Progenitor cell of endocrine pancreas (in vitro differentiated cells): ENCODE measurements around the gene CHRNA7. TPM values are rescaled to one million over a fixed set of nuclear protein-coding genes. Genes with fewer than 3 reads are reported as not detected.

ENCODE experiments used
- DNase-seq: peaks from one replicate; pipeline ENCODE4 v3.0.0; 2021; ENCODE audit warnings: low spot score; ENCODE audit not compliant: unreplicated experiment
- H3K27ac Mint-ChIP-seq: 2 replicates; pipeline ENCODE4 v1.8.0; 2021; ENCODE audit warnings: mild to moderate bottlenecking, moderate library complexity, mixed read lengths
- H3K27me3 Mint-ChIP-seq: 2 replicates; pipeline ENCODE4 v1.8.0; 2021; ENCODE audit warnings: mixed read lengths
- H3K36me3 Mint-ChIP-seq: 2 replicates; pipeline ENCODE4 v1.8.0; 2022; ENCODE audit warnings: mixed read lengths; ENCODE audit not compliant: insufficient read depth
- H3K4me1 Mint-ChIP-seq: 2 replicates; pipeline ENCODE4 v1.8.0; 2021; ENCODE audit warnings: low read depth, mixed read lengths
- H3K4me3 Mint-ChIP-seq: 2 replicates; pipeline ENCODE4 v1.8.0; 2021; ENCODE audit warnings: low read depth, mild to moderate bottlenecking, moderate library complexity, mixed read lengths
- H3K9me3 Mint-ChIP-seq: 2 replicates; pipeline ENCODE4 v1.8.0; 2021; ENCODE audit warnings: low read depth, mixed read lengths
- CTCF ChIP-seq: fragments of 200-600 bp; sonication (generic); IDR thresholded peaks from one replicate; pipeline ENCODE4 v1.5.0; 2021; ENCODE audit warnings: antibody characterized with exemption, mild to moderate bottlenecking; ENCODE audit not compliant: unreplicated experiment
- total RNA-seq: library from RNA; stranded (reverse); gene quantifications from 2 replicates; pipeline ENCODE4 v1.2.1, GENCODE V29; 2021

The CHRNA7 gene
- total RNA-seq, 1 donor from 2014 or later: 5.7 TPM

- Mint-ChIP-seq H3K27ac (no peak overlapping the region), H3K36me3 (no peaks in the 10 kb centered on the region), H3K27me3 (peaks cover 10% of the 10 kb centered on the region), H3K4me1 (peaks cover 12% of the 10 kb centered on the region), H3K4me3 (no peak overlapping the region), H3K9me3 (no peaks in the 10 kb centered on the region)
- no peak for DNase-seq
- no peak for TF ChIP-seq CTCF
Observed at GRCh38 chr15:32036971-32037370, 6.7 kb downstream of the CHRNA7 start.

- Mint-ChIP-seq H3K27ac (no peak overlapping the region), H3K36me3 (no peaks in the 10 kb centered on the region), H3K4me1 (peaks cover 19% of the 10 kb centered on the region), H3K4me3 (no peak overlapping the region), H3K9me3 (no peaks in the 10 kb centered on the region), H3K27me3 (no peaks in the 10 kb centered on the region)
- no peak for TF ChIP-seq CTCF
- no peak for DNase-seq
Observed at GRCh38 chr15:32041294-32041693, 11.0 kb downstream of the CHRNA7 start.

- no peaks in the 10 kb centered on the region for H3K9me3 Mint-ChIP-seq
- no peak for DNase-seq
- TF ChIP-seq CTCF: peak; percentile 20
- H3K36me3 Mint-ChIP-seq: no peaks in the 10 kb centered on the region
- H3K27ac Mint-ChIP-seq: peak overlapping the region; percentile 13
- H3K4me1 Mint-ChIP-seq: peaks cover 19% of the 10 kb centered on the region
- no peak overlapping the region for H3K4me3 Mint-ChIP-seq
- no peaks in the 10 kb centered on the region for H3K27me3 Mint-ChIP-seq
Observed at GRCh38 chr15:32042269-32042972, 12.1 kb downstream of the CHRNA7 start.

GRCh38 chr15:32053719-32054118, 23.4 kb downstream of the CHRNA7 start:
- H3K36me3 Mint-ChIP-seq: peaks cover 3% of the 10 kb centered on the region
- no peak overlapping the region for H3K4me3 Mint-ChIP-seq
- H3K27ac Mint-ChIP-seq: peak overlapping the region; percentile 2
- H3K4me1 Mint-ChIP-seq: peaks cover 5% of the 10 kb centered on the region
- DNase-seq: no peak
- H3K27me3 Mint-ChIP-seq: no peaks in the 10 kb centered on the region
- no peak for TF ChIP-seq CTCF
- H3K9me3 Mint-ChIP-seq: peaks cover 19% of the 10 kb centered on the region

GRCh38 chr15:32057876-32058425, 27.6 kb downstream of the CHRNA7 start:
- no peak for TF ChIP-seq CTCF
- Mint-ChIP-seq H3K36me3 (no peaks in the 10 kb centered on the region), H3K27me3 (no peaks in the 10 kb centered on the region), H3K27ac (no peak overlapping the region), H3K9me3 (peaks cover 5% of the 10 kb centered on the region), H3K4me3 (no peak overlapping the region), H3K4me1 (peaks cover 5% of the 10 kb centered on the region)
- DNase-seq: no peak
